Stimulated activated naive CD8-positive, alpha-beta T cell treated with anti-CD3 and anti-CD28 coated beads, Interleukin-15, Interleukin-2, amounts not matched to agents 100 ng/mL and 50 ng/mL, for 24 hours (primary cell): ENCODE data around the gene SIRT7.

Experiments used
- H3K27ac Mint-ChIP-seq: one replicate; pipeline ENCODE4 v1.8.0; 2021; ENCODE audit warnings: mild to moderate bottlenecking, mixed read lengths
- H3K27me3 Mint-ChIP-seq: one replicate; pipeline ENCODE4 v1.8.0; 2021; ENCODE audit warnings: mixed read lengths
- H3K36me3 Mint-ChIP-seq: one replicate; pipeline ENCODE4 v1.8.0; 2021; ENCODE audit warnings: low read depth, mixed read lengths
- H3K4me1 Mint-ChIP-seq: one replicate; pipeline ENCODE4 v1.8.0; 2021; ENCODE audit warnings: low read depth, mixed read lengths
- H3K4me3 Mint-ChIP-seq: one replicate; pipeline ENCODE4 v1.8.0; 2021; ENCODE audit warnings: mild to moderate bottlenecking, mixed read lengths
- H3K9me3 Mint-ChIP-seq: one replicate; pipeline ENCODE4 v1.8.0; 2021; ENCODE audit warnings: mixed read lengths

Gene SIRT7

GRCh38 chr17:81917565-81918332, at the start of gene SIRT7:
Gene SIRT7, minus strand, starts transcription at chr17:81918176. Its CDS starts 45 bp downstream, at chr17:81918131.
- H3K27ac Mint-ChIP-seq: peak within 1 kb of the TSS; percentile 65
- peaks cover 36% of the 10 kb centered on the region for H3K36me3 Mint-ChIP-seq
- H3K27me3 Mint-ChIP-seq: no peaks in the 10 kb centered on the region
- H3K4me3 Mint-ChIP-seq: peak within 1 kb of the TSS; percentile 89
- peaks cover 27% of the 10 kb centered on the region for H3K4me1 Mint-ChIP-seq
- no peaks in the 10 kb centered on the region for H3K9me3 Mint-ChIP-seq

- no peak overlapping the region for H3K27ac Mint-ChIP-seq
- no peak overlapping the region for H3K4me3 Mint-ChIP-seq
- H3K27me3 Mint-ChIP-seq: peaks cover 10% of the 10 kb centered on the region
- H3K36me3 Mint-ChIP-seq: no peaks in the 10 kb centered on the region
- H3K9me3 Mint-ChIP-seq: no peaks in the 10 kb centered on the region
- peaks cover 17% of the 10 kb centered on the region for H3K4me1 Mint-ChIP-seq
Measured at GRCh38 chr17:81967244-81967532, 49.2 kb upstream of the SIRT7 start.

GRCh38 chr17:81966343-81967243, 48.6 kb upstream of the SIRT7 start:
- H3K36me3 Mint-ChIP-seq: no peaks in the 10 kb centered on the region
- H3K4me3 Mint-ChIP-seq: no peak overlapping the region
- H3K27ac Mint-ChIP-seq: no peak overlapping the region
- H3K9me3 Mint-ChIP-seq: no peaks in the 10 kb centered on the region
- H3K4me1 Mint-ChIP-seq: peaks cover 17% of the 10 kb centered on the region
- peaks cover 12% of the 10 kb centered on the region for H3K27me3 Mint-ChIP-seq

GRCh38 chr17:81964081-81964849, 46.3 kb upstream of the SIRT7 start:
- Mint-ChIP-seq H3K27ac (no peak overlapping the region), H3K27me3 (peaks cover 12% of the 10 kb centered on the region), H3K4me3 (no peak overlapping the region), H3K4me1 (peaks cover 17% of the 10 kb centered on the region), H3K36me3 (no peaks in the 10 kb centered on the region), H3K9me3 (no peaks in the 10 kb centered on the region)

GRCh38 chr17:81962499-81963441, 44.8 kb upstream of the SIRT7 start:
- Mint-ChIP-seq H3K27me3 (peaks cover 24% of the 10 kb centered on the region), H3K36me3 (no peaks in the 10 kb centered on the region), H3K4me1 (peaks cover 5% of the 10 kb centered on the region), H3K9me3 (no peaks in the 10 kb centered on the region), H3K4me3 (no peak overlapping the region), H3K27ac (no peak overlapping the region)

- H3K27me3 Mint-ChIP-seq: peaks cover 24% of the 10 kb centered on the region
- H3K36me3 Mint-ChIP-seq: no peaks in the 10 kb centered on the region
- H3K9me3 Mint-ChIP-seq: no peaks in the 10 kb centered on the region
- no peak overlapping the region for H3K4me3 Mint-ChIP-seq
- H3K27ac Mint-ChIP-seq: no peak overlapping the region
- H3K4me1 Mint-ChIP-seq: no peaks in the 10 kb centered on the region
Measured at GRCh38 chr17:81961521-81962498, 43.8 kb upstream of the SIRT7 start.

GRCh38 chr17:81961087-81961511, 43.1 kb upstream of the SIRT7 start, which contains the start of gene NOTUM:
Gene NOTUM, minus strand, starts transcription at chr17:81961187. Its CDS starts 278 bp downstream, at chr17:81960909.
- Mint-ChIP-seq H3K4me3 (no peak within 1 kb of the TSS), H3K27ac (no peak within 1 kb of the TSS), H3K4me1 (no peaks in the 10 kb centered on the region), H3K9me3 (no peaks in the 10 kb centered on the region), H3K27me3 (peaks cover 24% of the 10 kb centered on the region), H3K36me3 (no peaks in the 10 kb centered on the region)

GRCh38 chr17:81960130-81960958, 42.4 kb upstream of the SIRT7 start:
- peaks cover 24% of the 10 kb centered on the region for H3K27me3 Mint-ChIP-seq
- no peaks in the 10 kb centered on the region for H3K36me3 Mint-ChIP-seq
- H3K4me1 Mint-ChIP-seq: no peaks in the 10 kb centered on the region
- no peak overlapping the region for H3K4me3 Mint-ChIP-seq
- no peaks in the 10 kb centered on the region for H3K9me3 Mint-ChIP-seq
- H3K27ac Mint-ChIP-seq: no peak overlapping the region

- Mint-ChIP-seq H3K4me3 (no peak overlapping the region), H3K4me1 (no peaks in the 10 kb centered on the region), H3K36me3 (no peaks in the 10 kb centered on the region), H3K9me3 (no peaks in the 10 kb centered on the region), H3K27me3 (peaks cover 24% of the 10 kb centered on the region), H3K27ac (no peak overlapping the region)
Measured at GRCh38 chr17:81959362-81960129, 41.6 kb upstream of the SIRT7 start.

- Mint-ChIP-seq H3K4me1 (no peaks in the 10 kb centered on the region), H3K36me3 (no peaks in the 10 kb centered on the region), H3K27ac (no peak overlapping the region), H3K27me3 (peaks cover 24% of the 10 kb centered on the region), H3K4me3 (peak overlapping the region; percentile 26), H3K9me3 (no peaks in the 10 kb centered on the region)
Measured at GRCh38 chr17:81958633-81959342, 40.8 kb upstream of the SIRT7 start.

- Mint-ChIP-seq H3K4me1 (no peaks in the 10 kb centered on the region), H3K4me3 (no peak overlapping the region), H3K9me3 (no peaks in the 10 kb centered on the region), H3K27ac (no peak overlapping the region), H3K27me3 (peaks cover 20% of the 10 kb centered on the region), H3K36me3 (no peaks in the 10 kb centered on the region)
Measured at GRCh38 chr17:81957691-81958432, 39.9 kb upstream of the SIRT7 start.
